Left colon (tissue), 2 donors: ENCODE results near the gene CUL2. TPM values are rescaled to one million over a fixed set of nuclear protein-coding genes. Genes with fewer than 3 reads are reported as not detected.
"Not testable (repeated sequence)": the region's sequence is repeated elsewhere in the genome, so short reads cannot be mapped to it uniquely, and the experiment has no call there.

Experiments
- ATAC-seq: fragments of 200-7000 bp; cut with Tn5 transposase; one replicate; pipeline ENCODE4 v1.9.1; 2020; ENCODE audit warnings: mild to moderate bottlenecking, moderate library complexity
- DNase-seq, 2 donors: peaks; one replicate each; pipeline ENCODE4 v3.0.0-alpha.2; 2020
- intact Hi-C, 2 donors: fragments of 100-400 bp; cut with DNase I in 1 of 2; cut with micrococcal nuclease in 1 of 2; formaldehyde crosslinking; loops; one replicate each; pipeline versions ENCODE4 v1.11.2 to v1.14.0; 2022; cut with DNase I, micrococcal nuclease
- total RNA-seq, 2 donors: library from RNA; stranded (reverse); fragmentation: NEBNext Ultra II Directional; extraction: Animal tissue kit (Norgen Biotek cat#: 25700); gene quantifications; one replicate each; pipeline ENCODE4 v1.2.1, GENCODE V29; 2021
- donor health status: DM: no; HTN: no; CAD: no.
- donor health status: DM: yes; HTN: yes; CAD: no.

Gene CUL2
- total RNA-seq, 2 donors from 2014 or later: 22.3 to 25.0 TPM

- intact Hi-C loops: no loop called here
- DNase-seq (no peak), ATAC-seq (no peak)
Observed at GRCh38 chr10:35091994-35092790, 2.1 kb upstream of the CUL2 start.

DNA sequence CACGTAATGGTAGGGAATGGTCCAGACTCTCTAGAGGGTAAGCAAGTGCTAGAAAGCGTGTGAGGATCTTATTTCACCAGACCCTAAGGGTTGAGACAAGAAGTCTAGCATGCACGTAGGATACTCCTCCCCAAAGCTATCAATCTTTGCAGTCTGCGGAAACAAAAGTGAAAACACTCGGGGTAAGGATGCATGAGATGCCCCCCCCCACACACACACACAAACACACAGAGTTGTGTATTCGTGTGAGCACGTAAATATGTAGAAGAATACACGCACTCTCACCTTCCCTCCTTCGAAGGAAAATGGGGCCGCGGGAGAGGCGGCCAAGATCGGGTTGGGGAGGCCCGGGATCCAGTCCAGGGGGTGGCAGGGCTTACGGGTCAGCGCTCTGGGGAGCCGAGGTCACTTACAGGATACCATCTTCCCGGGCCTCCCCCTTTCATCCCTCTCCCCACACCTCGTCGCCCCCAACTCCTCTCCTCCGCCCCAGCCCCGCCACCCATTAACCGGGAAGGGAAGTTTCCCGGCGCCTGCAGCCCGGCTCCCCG is 455 bp downstream of the CUL2 start:
- peak; percentile 23 for ATAC-seq

DNA sequence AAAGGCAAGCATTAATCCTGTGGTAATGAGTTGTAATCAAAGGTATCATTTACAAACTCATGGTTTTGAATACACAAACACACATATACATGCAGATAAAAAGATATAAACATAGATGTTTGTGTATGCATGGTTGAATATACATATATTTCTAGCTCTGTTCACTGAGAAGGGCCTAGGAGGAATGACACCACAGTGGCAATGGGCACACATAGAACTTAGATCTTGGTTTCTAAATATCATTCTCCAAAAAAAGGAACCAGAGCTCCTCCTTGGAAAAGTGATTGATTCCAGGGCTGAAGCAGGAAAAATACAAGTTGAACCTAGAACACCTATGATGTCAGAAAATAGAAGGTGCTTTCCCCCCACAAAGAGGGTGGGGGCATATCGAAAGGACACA is 6.9 kb downstream of the CUL2 start:
- ATAC-seq: no peak
- intact Hi-C loops: no loop called here

More for the DNA sequence above, 455 bp downstream of the CUL2 start:
- DNase-seq: no peak
- intact Hi-C loops: no loop called here

GRCh38 chr10:35080261-35080660 is 9.9 kb downstream of the CUL2 start:
- DNase-seq, ATAC-seq, intact Hi-C loops: not testable (repeated sequence)

More for the DNA sequence above, 6.9 kb downstream of the CUL2 start:
- no peak for DNase-seq

GRCh38 chr10:35079763-35080162 is 10.4 kb downstream of the CUL2 start:
- ATAC-seq (no peak), DNase-seq (no peak)
- intact Hi-C loops: no loop called here

DNA sequence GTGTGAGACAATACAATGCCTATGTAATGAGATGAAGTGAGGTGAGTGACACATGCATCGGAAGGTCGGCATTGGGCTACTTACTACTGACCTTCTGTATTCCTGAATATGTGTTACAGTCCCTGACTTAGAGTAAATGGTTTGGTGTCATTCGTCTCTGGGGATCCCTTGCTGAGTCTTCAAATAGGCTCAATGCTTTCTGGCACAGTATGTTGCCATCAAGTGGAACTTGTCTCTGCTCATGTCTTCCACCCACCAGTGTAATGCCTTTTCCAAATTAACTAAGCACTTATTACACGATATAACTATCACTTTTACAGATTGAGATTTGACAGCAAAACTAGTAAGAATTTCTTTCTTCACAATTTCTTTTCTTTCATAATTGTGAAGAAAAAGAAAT is 10.9 kb downstream of the CUL2 start:
- DNase-seq: no peak
- no peak for ATAC-seq
- intact Hi-C loops: no loop called here

- DNase-seq (no peak), ATAC-seq (no peak)
- intact Hi-C loops: no loop called here
Observed at GRCh38 chr10:35075228-35075627, 14.9 kb downstream of the CUL2 start.

DNA sequence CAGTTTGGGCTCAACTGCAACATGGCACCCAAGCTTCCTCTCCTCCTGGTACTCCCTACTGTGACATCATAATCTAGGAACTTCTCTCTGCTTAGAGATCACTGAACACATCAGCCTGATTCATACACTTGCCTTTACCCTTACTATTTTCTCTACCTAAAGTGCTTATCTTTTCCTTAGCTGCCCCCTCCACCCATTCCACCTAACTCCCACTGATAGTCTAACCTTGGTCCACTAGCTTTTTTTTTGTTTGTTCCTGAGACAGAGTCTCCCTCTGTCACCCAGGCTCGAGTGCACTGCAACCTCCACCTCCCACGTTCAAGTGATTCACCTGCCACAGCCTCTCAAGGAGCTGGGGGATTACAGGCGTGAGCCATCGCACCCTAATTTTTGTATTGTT is 15.9 kb downstream of the CUL2 start:
- ATAC-seq: no peak
- no peak for DNase-seq
- intact Hi-C loops: no loop called here

DNA sequence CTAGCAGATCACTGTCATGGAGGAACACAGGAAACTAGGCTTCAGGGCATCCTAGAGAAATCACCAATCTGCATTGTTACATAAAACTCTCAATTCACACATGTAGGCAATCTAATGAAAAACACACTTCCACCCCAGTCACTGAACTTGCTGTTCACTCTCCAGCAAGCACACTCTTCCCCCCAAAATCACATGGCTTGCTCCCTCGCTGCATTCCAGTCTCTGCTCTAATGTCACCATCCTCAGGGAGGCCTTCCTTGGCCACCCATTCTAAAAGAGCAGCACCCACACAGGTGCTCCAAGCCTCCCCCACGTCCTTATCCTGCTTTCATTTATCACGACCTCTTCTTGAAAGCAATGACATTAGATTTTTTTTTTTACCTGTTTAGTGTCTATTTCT is 19.6 kb downstream of the CUL2 start:
- intact Hi-C loops: no loop called here
- no peak for ATAC-seq

GRCh38 chr10:35063837-35064454 is 26.2 kb downstream of the CUL2 start:
- ATAC-seq (no peak), DNase-seq (no peak)
- intact Hi-C loops: no loop called here

More for the DNA sequence above, 19.6 kb downstream of the CUL2 start:
- no peak for DNase-seq

GRCh38 chr10:35059481-35059880 is 30.7 kb downstream of the CUL2 start:
- ATAC-seq (no peak), DNase-seq (no peak)
- intact Hi-C loops: no loop called here

DNA sequence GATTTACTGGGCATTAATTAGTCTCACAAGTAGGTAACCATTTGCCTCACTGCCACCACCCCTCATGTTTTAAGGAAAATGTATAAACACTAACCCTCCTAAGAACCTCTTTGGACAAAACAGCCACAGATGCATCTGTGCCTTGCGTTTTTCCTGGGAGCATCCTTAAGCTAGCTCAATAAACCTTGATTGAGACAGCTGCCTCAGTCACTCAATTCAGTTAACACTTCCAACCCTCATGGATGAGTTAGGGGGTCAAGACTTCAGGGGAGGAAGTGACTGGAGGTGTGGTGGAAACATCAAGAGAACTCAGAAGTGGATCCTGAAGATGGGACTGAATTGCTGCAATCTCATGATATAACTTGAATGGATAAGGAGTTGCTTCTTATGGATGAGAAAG is 31.5 kb downstream of the CUL2 start:
- ATAC-seq: no peak
- intact Hi-C loops: no loop called here
- no peak for DNase-seq

GRCh38 chr10:35058134-35058533 is 32.0 kb downstream of the CUL2 start:
- DNase-seq (no peak), ATAC-seq (no peak)
- intact Hi-C loops: no loop called here

DNA sequence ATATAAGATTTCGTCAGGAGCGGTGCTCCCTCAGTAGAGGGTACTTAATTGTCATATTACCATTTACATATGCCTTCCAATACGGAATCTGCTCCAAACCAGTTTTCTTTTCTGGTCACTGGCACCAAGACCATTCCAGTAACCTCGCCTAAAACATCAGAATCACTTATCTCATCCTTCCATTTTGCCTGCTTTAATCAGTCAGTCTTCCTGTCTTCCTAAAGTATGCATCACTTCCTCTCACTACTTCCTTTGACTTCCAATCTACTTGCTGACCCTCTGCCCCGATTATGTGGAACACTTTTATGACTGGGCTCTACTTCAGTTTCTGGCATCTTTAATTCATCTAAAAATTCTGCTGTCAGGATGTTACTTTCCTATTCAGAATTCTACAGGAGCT is 33.5 kb downstream of the CUL2 start:
- intact Hi-C loops: no loop called here
- ATAC-seq (no peak), DNase-seq (no peak)

GRCh38 chr10:35056133-35056532 is 34.0 kb downstream of the CUL2 start:
- DNase-seq (no peak), ATAC-seq (peak; percentile 87)
- intact Hi-C loops: no loop called here

- no peak for ATAC-seq
- no peak for DNase-seq
- intact Hi-C loops: no loop called here
Observed at GRCh38 chr10:35050568-35050967, 39.6 kb downstream of the CUL2 start.

DNA sequence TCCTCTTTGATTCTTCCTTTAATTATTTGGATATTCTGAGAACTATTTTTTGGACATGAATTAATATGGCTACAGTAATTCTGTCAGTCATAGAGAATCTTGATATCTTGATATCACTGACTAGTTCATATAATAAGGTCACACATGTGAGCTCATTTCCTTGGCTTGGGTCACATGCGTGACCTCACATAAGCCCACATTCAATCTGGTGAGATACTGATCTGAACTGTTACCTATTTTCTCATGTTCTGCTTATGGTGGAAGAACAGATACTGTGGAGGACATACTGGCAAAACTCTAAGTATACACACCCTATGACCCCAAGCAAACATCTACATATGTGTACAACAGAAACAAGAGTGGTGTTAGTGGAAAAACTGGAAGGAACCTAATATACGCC is 44.1 kb downstream of the CUL2 start:
- no peak for ATAC-seq
- intact Hi-C loops: no loop called here
- DNase-seq: no peak

- intact Hi-C loops, DNase-seq, ATAC-seq: not testable (repeated sequence)
Observed at GRCh38 chr10:35045275-35045674, 44.9 kb downstream of the CUL2 start.

DNA sequence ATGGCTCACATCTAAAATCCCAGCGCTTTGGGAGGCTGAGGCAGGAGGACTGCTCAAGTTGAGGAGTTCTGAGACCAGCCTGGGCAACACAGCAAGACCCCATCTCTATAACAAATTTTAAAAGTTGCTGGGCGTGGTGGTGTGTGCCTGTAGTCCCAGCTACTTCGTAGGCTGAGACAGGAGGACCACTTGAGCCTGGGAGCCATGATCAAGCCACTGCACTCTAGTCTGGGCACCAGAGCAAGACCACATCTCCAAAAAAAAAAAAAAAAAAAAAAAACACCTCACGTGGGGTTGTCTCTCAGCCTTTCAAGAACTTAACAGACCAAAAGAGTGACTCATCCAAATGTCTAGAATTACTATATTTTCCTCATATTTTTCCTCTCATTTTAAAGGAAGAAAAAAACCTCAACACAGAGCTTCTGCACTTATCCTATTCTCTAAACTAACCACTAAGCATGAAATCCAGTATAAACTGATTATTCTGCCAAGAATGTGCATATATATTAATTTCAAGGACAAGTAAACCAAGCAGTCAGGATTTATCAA is 46.3 kb downstream of the CUL2 start:
- intact Hi-C loops: no loop called here
- ATAC-seq: no peak
- no peak for DNase-seq

DNA sequence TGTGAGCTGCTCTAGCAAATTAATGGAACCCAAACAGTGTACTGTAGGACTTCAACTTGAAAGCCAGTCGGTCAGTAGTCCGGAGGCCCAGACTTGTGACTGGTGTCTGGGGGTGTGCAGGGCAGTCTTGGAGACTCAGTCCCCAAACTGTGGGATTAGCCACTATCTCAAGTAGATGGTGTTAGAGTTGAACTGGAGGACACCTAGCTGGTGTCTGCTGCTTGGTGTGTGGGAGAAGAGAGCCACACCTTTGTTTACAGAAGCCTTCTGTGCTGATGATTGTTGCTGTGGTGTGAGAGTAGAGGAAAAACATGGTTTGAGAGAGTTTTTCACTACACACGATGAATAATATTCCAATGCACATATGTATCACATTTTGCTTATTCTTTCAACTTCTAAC is 47.4 kb downstream of the CUL2 start:
- no peak for DNase-seq
- peak; percentile 88 for ATAC-seq
- intact Hi-C loops: no loop called here
